Prostate gland (tissue), 2 donors: ENCODE data around the gene DMD. TPM values are rescaled to one million over a fixed set of nuclear protein-coding genes. Genes with fewer than 3 reads are reported as not detected.

Source experiments
- DNase-seq: peaks from one replicate; pipeline ENCODE4 v3.0.0-alpha.2; 2019; ENCODE audit warnings: low spot score
- H3K27ac ChIP-seq, 2 donors: fragments of 200-600 bp; sonication (generic); 2 replicates each; pipeline ENCODE4 v1.5.1; 2017 to 2019
- H3K27me3 ChIP-seq: fragments of 200-600 bp; sonication (generic); replicated peaks from 2 replicates; pipeline ENCODE4 v1.5.1; 2019; ENCODE audit not compliant: insufficient read depth
- H3K36me3 ChIP-seq, 2 donors: fragments of 200-600 bp; sonication (generic); 1 replicate in 1 of 2; 2 replicates in 1 of 2; pipeline versions ENCODE4 v1.5.1 to v1.8.1; 2017 to 2019
- H3K4me1 ChIP-seq: fragments of 200-600 bp; sonication (generic); replicated peaks from 2 replicates; pipeline ENCODE4 v1.5.1; 2019
- H3K4me3 ChIP-seq, 2 donors: fragments of 200-600 bp; sonication (generic); 2 replicates each; pipeline ENCODE4 v1.5.1; 2017 to 2019
- H3K9me3 ChIP-seq: fragments of 200-600 bp; sonication (generic); 2 replicates; pipeline ENCODE4 v1.5.1; 2017
- CTCF ChIP-seq, 4 experiments: fragments of 200-600 bp in 2 of 4; fragments of 450-650 bp in 2 of 4; sonication (generic) in 2 of 4; IDR thresholded peaks; 1 replicate in 3 of 4; 2 replicates in 1 of 4; pipeline ENCODE4 v1.5.1; 2016 to 2019; ENCODE audit warnings: antibody characterized with exemption in 4 of 4, mild to moderate bottlenecking in 2 of 4, moderate library complexity in 2 of 4
- POLR2A ChIP-seq: fragments of 450-650 bp; IDR thresholded peaks from one replicate; pipeline ENCODE4 v1.6.1; 2016; ENCODE audit warnings: antibody characterized with exemption, mild to moderate bottlenecking
- POLR2AphosphoS5 ChIP-seq: sonication (generic); formaldehyde crosslinking; IDR thresholded peaks from one replicate; pipeline ENCODE4 v1.6.1; 2017; ENCODE audit warnings: antibody characterized with exemption
- WGBS: methylation state at CpG from one replicate; pipeline ENCODE4 v1.1.5; 2018; 5-methylcytosine and 5-hydroxymethylcytosine counted together
- intact Hi-C: fragments of 100-400 bp; cut with DNase I; formaldehyde crosslinking; loops from one replicate; pipeline ENCODE4 v1.14.2; 2022
- total RNA-seq, 2 donors: library from RNA; depleted of rRNA; stranded (reverse); fragments of >200 nt; gene quantifications; one replicate each; pipeline ENCODE4 v1.1.0, GENCODE V29; 2016

Gene DMD
- total RNA-seq, 2 donors from 2014 or later: 17.6 to 34.8 TPM

GRCh38 chrX:31209005-31209628 lies 2002.2 kb downstream of the DMD start:
- no peaks in the 10 kb centered on the region for H3K27me3 ChIP-seq
- H3K27ac ChIP-seq: no peak overlapping the region
- no peaks in the 10 kb centered on the region for H3K9me3 ChIP-seq
- H3K4me1 ChIP-seq: no peaks in the 10 kb centered on the region
- TF ChIP-seq POLR2AphosphoS5: no peak
- TF ChIP-seq CTCF (IDR thresholded peaks at IDR 0.05): no peak
- TF ChIP-seq POLR2A: no peak
- no peak for DNase-seq
- no peaks in the 10 kb centered on the region for H3K36me3 ChIP-seq
- H3K4me3 ChIP-seq: no peak overlapping the region
- intact Hi-C loops: no loop called here
- 29% methylated on average over 10 of the region's 10 CpGs for WGBS

DNA sequence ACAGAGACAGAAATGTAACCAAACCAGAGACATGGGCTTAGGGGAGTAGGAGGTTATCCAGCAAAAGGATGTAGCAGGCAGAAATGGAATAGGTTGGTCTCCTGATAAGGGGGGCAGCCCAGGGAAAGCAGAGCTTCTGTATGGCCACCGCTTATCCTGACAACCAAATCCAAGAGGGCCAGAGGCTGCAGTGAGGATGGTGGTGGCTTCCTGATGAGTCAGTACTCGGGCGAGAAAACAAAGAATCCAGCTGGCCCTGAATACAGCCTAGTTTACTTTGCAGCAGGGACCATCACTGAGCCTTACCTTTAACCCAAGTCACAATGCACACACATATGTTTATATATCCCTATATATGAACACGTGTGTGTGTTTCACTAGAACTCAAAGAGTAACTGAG lies 2009.8 kb downstream of the DMD start:
- no peak for TF ChIP-seq POLR2A
- no peak for TF ChIP-seq CTCF (IDR thresholded peaks at IDR 0.05)
- TF ChIP-seq POLR2AphosphoS5: no peak
- no peak for DNase-seq
- 96% methylated on average over 4 of the region's 4 CpGs for WGBS
- Histone ChIP-seq H3K9me3 (no peaks in the 10 kb centered on the region), H3K27ac (no peak overlapping the region), H3K4me1 (no peaks in the 10 kb centered on the region), H3K36me3 (no peaks in the 10 kb centered on the region), H3K27me3 (no peaks in the 10 kb centered on the region), H3K4me3 (no peak overlapping the region)
- intact Hi-C loops: no loop called here

GRCh38 chrX:31200430-31200829 lies 2010.9 kb downstream of the DMD start:
- intact Hi-C loops: no loop called here

GRCh38 chrX:31199840-31200114 lies 2011.6 kb downstream of the DMD start:
- Histone ChIP-seq H3K36me3 (no peaks in the 10 kb centered on the region), H3K4me1 (no peaks in the 10 kb centered on the region), H3K27ac (no peak overlapping the region), H3K4me3 (no peak overlapping the region), H3K9me3 (no peaks in the 10 kb centered on the region), H3K27me3 (no peaks in the 10 kb centered on the region)
- 40% methylated on average over 5 of the region's 5 CpGs for WGBS
- intact Hi-C loops: loop anchor here (5.0 kb wide), 1 partner anchor 82 kb away; no protein-coding TSS in a partner anchor
- TF ChIP-seq POLR2AphosphoS5: no peak
- TF ChIP-seq POLR2A: no peak
- no peak for TF ChIP-seq CTCF (IDR thresholded peaks at IDR 0.05)
- DNase-seq: no peak

More at GRCh38 chrX:31200430-31200829, 2010.9 kb downstream of the DMD start:
- H3K4me1 ChIP-seq: no peaks in the 10 kb centered on the region
- no peaks in the 10 kb centered on the region for H3K9me3 ChIP-seq
- no peaks in the 10 kb centered on the region for H3K27me3 ChIP-seq
- 80% methylated on average over 1 of the region's 1 CpG for WGBS
- TF ChIP-seq POLR2A (no peak), POLR2AphosphoS5 (no peak), CTCF (IDR thresholded peaks at IDR 0.05) (no peak)
- no peak for DNase-seq
- no peak overlapping the region for H3K4me3 ChIP-seq
- no peak overlapping the region for H3K27ac ChIP-seq
- H3K36me3 ChIP-seq: no peaks in the 10 kb centered on the region

DNA sequence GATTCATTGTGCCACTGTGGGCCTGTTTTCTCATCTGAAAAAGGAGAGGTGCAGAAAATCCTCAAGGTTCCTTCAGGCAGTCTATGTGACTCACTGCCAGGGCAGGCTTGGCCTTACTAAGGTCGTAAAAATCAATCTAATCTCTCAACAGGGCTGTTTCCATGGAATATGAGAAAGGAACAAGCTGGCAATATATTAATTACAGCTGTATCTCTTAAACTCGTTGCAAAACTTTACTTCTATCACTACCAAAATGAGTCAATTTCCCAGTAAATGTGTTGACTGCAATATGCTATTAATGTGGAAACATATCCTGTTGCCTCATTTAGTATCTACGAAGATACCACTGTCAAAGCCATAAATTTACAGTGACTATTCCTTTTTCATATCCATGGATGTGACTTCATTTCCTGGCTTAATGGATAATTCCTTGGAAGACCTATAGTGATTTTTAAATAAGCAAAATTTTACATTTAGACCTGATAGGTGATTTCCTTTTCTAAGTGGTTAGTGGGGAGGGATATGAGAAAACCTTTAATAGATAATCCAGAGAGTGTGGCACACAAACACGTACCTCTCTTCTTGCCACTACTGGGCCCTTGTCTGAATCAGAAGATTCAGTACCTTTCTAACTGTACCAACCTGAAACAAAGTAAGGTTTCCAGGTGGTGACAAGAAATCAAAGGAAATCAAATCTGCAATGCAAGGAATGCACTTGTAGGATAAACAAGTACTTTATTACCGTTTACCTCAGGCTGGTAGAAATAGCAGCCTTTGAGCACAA lies 2012.1 kb downstream of the DMD start:
- no peaks in the 10 kb centered on the region for H3K4me1 ChIP-seq
- H3K9me3 ChIP-seq: no peaks in the 10 kb centered on the region
- intact Hi-C loops: loop anchor here (5.0 kb wide), 1 partner anchor 82 kb away; no protein-coding TSS in a partner anchor
- H3K27me3 ChIP-seq: no peaks in the 10 kb centered on the region
- no peak for DNase-seq
- no peak for TF ChIP-seq CTCF (IDR thresholded peaks at IDR 0.05)
- no peak overlapping the region for H3K27ac ChIP-seq
- H3K4me3 ChIP-seq: no peak overlapping the region
- 16% methylated on average over 5 of the region's 5 CpGs for WGBS
- H3K36me3 ChIP-seq: no peaks in the 10 kb centered on the region
